H1 (cell line): ENCODE data around the gene SPTBN1. TPM values are rescaled to one million over a fixed set of nuclear protein-coding genes. Genes with fewer than 3 reads are reported as not detected.

Experiments used
- CTCF ChIA-PET: fragments of 300-600 bp; sonication (Branson Sonifier 250); formaldehyde crosslinking; loops from one replicate; lab custom pipeline; 2021; ENCODE audit not compliant: partially characterized antibody; lab: Charles Lee
- POLR2A ChIA-PET: fragments of 300-600 bp; sonication (Branson Sonifier 250); formaldehyde crosslinking; loops from one replicate; lab custom pipeline; 2021; ENCODE audit warnings: inconsistent platforms; ENCODE audit not compliant: partially characterized antibody; lab: Charles Lee
- DNase-seq, 2 experiments: peaks; one replicate each; pipeline versions ENCODE4 v3.0.0 to v3.0.0-alpha.2; 2010 to 2022; ENCODE audit warnings: low spot score in 2 of 2, low read depth in 1 of 2, mixed read lengths in 1 of 2
- FAIRE-seq: peaks from 2 replicates; lab custom pipeline; 2011; peaks lifted over from hg19 to GRCh38; lab: Jason Lieb, UNC
- H2AFZ ChIP-seq: 2 replicates; pipeline ENCODE4 v1.8.1; 2012; ENCODE audit warnings: low read length, inconsistent platforms
- H2AK5ac ChIP-seq: 2 replicates; pipeline ENCODE4 v1.6.1; 2013; ENCODE audit warnings: low read depth, low read length
- H2BK120ac ChIP-seq: replicated peaks from 2 replicates; pipeline ENCODE3; 2013; ENCODE audit warnings: low read depth, low read length, inconsistent platforms
- H2BK12ac ChIP-seq: 2 replicates; pipeline ENCODE4 v1.6.1; 2013; ENCODE audit warnings: low read depth, low read length
- H2BK15ac ChIP-seq: 2 replicates; pipeline ENCODE4 v1.6.1; 2013; ENCODE audit warnings: low read length
- H2BK20ac ChIP-seq: 2 replicates; pipeline ENCODE4 v1.6.1; 2013; ENCODE audit warnings: low read length
- H2BK5ac ChIP-seq: 2 replicates; pipeline ENCODE4 v1.6.1; 2013; ENCODE audit warnings: low read depth, low read length
- H3K14ac ChIP-seq: 2 replicates; pipeline ENCODE4 v1.6.1; 2013; ENCODE audit warnings: inconsistent platforms; ENCODE audit not compliant: insufficient read length
- H3K18ac ChIP-seq: 2 replicates; pipeline ENCODE4 v1.6.1; 2013; ENCODE audit warnings: low read length; ENCODE audit errors: extremely low read depth
- H3K23ac ChIP-seq: 2 replicates; pipeline ENCODE4 v1.6.1; 2013; ENCODE audit warnings: inconsistent platforms; ENCODE audit not compliant: insufficient read length
- H3K23me2 ChIP-seq: 2 replicates; pipeline ENCODE4 v1.6.1; 2013; ENCODE audit warnings: low read depth, low read length
- H3K27ac ChIP-seq: 2 replicates; pipeline ENCODE4 v1.6.1; 2011; ENCODE audit warnings: low read depth, low read length, inconsistent platforms
- H3K27me3 ChIP-seq, 4 experiments: replicated peaks in 1 of 4; 1 replicate in 1 of 4; 2 replicates in 3 of 4; pipeline versions ENCODE4 v1.6.1 to v1.8.1; 2011 to 2013; ENCODE audit warnings: low read length in 3 of 4, mild to moderate bottlenecking in 3 of 4, inconsistent platforms in 2 of 4, mixed read lengths in 2 of 4, moderate library complexity in 1 of 4; ENCODE audit not compliant: control insufficient read depth in 3 of 4, insufficient read depth in 3 of 4; ENCODE audit errors: extremely low read depth in 1 of 4
- H3K36me3 ChIP-seq, 4 experiments: 2 replicates each; pipeline versions ENCODE4 v1.6.1 to v1.8.1; 2011 to 2013; ENCODE audit warnings: mild to moderate bottlenecking in 4 of 4, low read length in 3 of 4, moderate library complexity in 2 of 4, control low read depth in 1 of 4, inconsistent platforms in 1 of 4; ENCODE audit not compliant: insufficient read depth in 4 of 4, control insufficient read depth in 2 of 4
- H3K4ac ChIP-seq: replicated peaks from 2 replicates; pipeline ENCODE3; 2013; ENCODE audit warnings: low read length, low read depth, mixed read lengths, inconsistent platforms; ENCODE audit not compliant: insufficient read length
- H3K4me1 ChIP-seq, 4 experiments: replicated peaks in 1 of 4; 1 replicate in 1 of 4; 2 replicates in 3 of 4; pipeline versions ENCODE4 v1.6.1 to v1.8.1; 2011 to 2013; ENCODE audit warnings: low read length in 3 of 4, inconsistent platforms in 2 of 4, mixed read lengths in 1 of 4; ENCODE audit not compliant: insufficient read depth in 4 of 4, control insufficient read depth in 3 of 4
- H3K4me2 ChIP-seq, 2 experiments: 2 replicates each; pipeline versions ENCODE4 v1.6.1 to v1.8.1; 2011 to 2013; ENCODE audit warnings: low read depth in 2 of 2, low read length in 2 of 2, control low read depth in 1 of 2, inconsistent platforms in 1 of 2, mild to moderate bottlenecking in 1 of 2; ENCODE audit not compliant: insufficient read depth in 1 of 2
- H3K4me3 ChIP-seq, 4 experiments: fragments of 200-600, 300-600 bp in 1 of 4; sonication (generic), shearing (Covaris generic), sonication (Bioruptor Twin) in 1 of 4; 2 replicates each; pipeline versions ENCODE4 v1.5.1 to v1.8.1; 2011 to 2016; ENCODE audit warnings: low read length in 4 of 4, low read depth in 3 of 4, control low read depth in 2 of 4, inconsistent platforms in 2 of 4, mild to moderate bottlenecking in 2 of 4, mixed read lengths in 1 of 4, moderate library complexity in 1 of 4; ENCODE audit not compliant: insufficient read depth in 2 of 4; ENCODE audit errors: extremely low read depth in 1 of 4
- H3K56ac ChIP-seq: replicated peaks from 2 replicates; pipeline ENCODE3; 2013; ENCODE audit warnings: low read depth, mild to moderate bottlenecking, mixed read lengths, low read length, inconsistent platforms; ENCODE audit not compliant: insufficient read length
- H3K79me1 ChIP-seq: 2 replicates; pipeline ENCODE4 v1.6.1; 2013; ENCODE audit warnings: low read depth, low read length, control low read depth
- H3K79me2 ChIP-seq, 2 experiments: 2 replicates each; pipeline versions ENCODE4 v1.6.1 to v1.8.1; 2012 to 2013; ENCODE audit warnings: low read length in 2 of 2, mild to moderate bottlenecking in 2 of 2, inconsistent platforms in 1 of 2; ENCODE audit not compliant: insufficient read depth in 2 of 2, control insufficient read depth in 1 of 2
- H3K9ac ChIP-seq, 4 experiments: replicated peaks in 1 of 4; 1 replicate in 1 of 4; 2 replicates in 3 of 4; pipeline versions ENCODE4 v1.6.1 to v1.8.1; 2011 to 2013; ENCODE audit warnings: low read depth in 3 of 4, low read length in 3 of 4, control low read depth in 2 of 4, mild to moderate bottlenecking in 2 of 4, moderate library complexity in 2 of 4, inconsistent platforms in 1 of 4; ENCODE audit errors: extremely low read depth in 1 of 4
- H3K9me3 ChIP-seq, 2 experiments: 2 replicates each; pipeline versions ENCODE4 v1.6.1 to v1.8.1; 2012 to 2013; ENCODE audit warnings: mild to moderate bottlenecking in 2 of 2, moderate library complexity in 2 of 2, control low read depth in 1 of 2, inconsistent platforms in 1 of 2, low read depth in 1 of 2, low read length in 1 of 2, mixed read lengths in 1 of 2; ENCODE audit not compliant: insufficient read depth in 2 of 2
- H4K20me1 ChIP-seq, 2 experiments: replicated peaks in 1 of 2; 2 replicates each; pipeline versions ENCODE3 to v1.8.1; 2011 to 2013; ENCODE audit warnings: inconsistent platforms in 2 of 2, low read length in 2 of 2, mild to moderate bottlenecking in 1 of 2; ENCODE audit not compliant: insufficient read depth in 2 of 2, control insufficient read depth in 1 of 2
- H4K5ac ChIP-seq: 2 replicates; pipeline ENCODE4 v1.6.1; 2013; ENCODE audit warnings: low read length, low read depth, mixed read lengths, inconsistent platforms; ENCODE audit not compliant: insufficient read length
- H4K8ac ChIP-seq: 2 replicates; pipeline ENCODE4 v1.8.0; 2013; ENCODE audit warnings: mild to moderate bottlenecking, moderate library complexity, low read length, inconsistent platforms; ENCODE audit not compliant: insufficient read depth; ENCODE audit errors: extremely low read depth
- H4K91ac ChIP-seq: replicated peaks from 2 replicates; pipeline ENCODE3; 2013; ENCODE audit warnings: low read length, mixed read lengths, inconsistent platforms; ENCODE audit not compliant: insufficient read length
- BCL11A ChIP-seq, 2 experiments: IDR thresholded peaks; one replicate each; pipeline ENCODE4 v1.6.1; 2011; ENCODE audit warnings: low read depth in 2 of 2, low read length in 2 of 2, mild to moderate bottlenecking in 2 of 2
- CHD2 ChIP-seq: IDR thresholded peaks from 2 replicates; pipeline ENCODE4 v1.6.1; 2012; ENCODE audit warnings: low read length, improper control_type of control experiment
- FOSL1 ChIP-seq: IDR thresholded peaks from 2 replicates; pipeline ENCODE4 v1.6.1; 2011; ENCODE audit warnings: mild to moderate bottlenecking, low read depth, low read length, moderate library complexity; ENCODE audit not compliant: insufficient read depth
- PHF8 ChIP-seq: fragments of 200-600 bp; sonication (generic); conservative IDR thresholded peaks from 2 replicates; pipeline ENCODE4 v1.7.1; 2012; ENCODE audit warnings: low read depth, mild to moderate bottlenecking, inconsistent platforms, low read length, moderate library complexity
- RFX5 ChIP-seq: IDR thresholded peaks from 2 replicates; pipeline ENCODE4 v1.6.1; 2011; ENCODE audit warnings: low read depth, low read length, improper control_type of control experiment, borderline replicate concordance
- YY1 ChIP-seq: IDR thresholded peaks from 2 replicates; pipeline ENCODE4 v1.6.1; 2011; ENCODE audit warnings: low read depth, mild to moderate bottlenecking, low read length
- WGBS, 2 experiments: shearing (Covaris generic) in 1 of 2; methylation state at CpG; one replicate each; pipeline versions ENCODE4 v1.1.6 to v1.1.7; 2013 to 2015; ENCODE audit warnings: low lambda C conversion rate in 2 of 2, mixed read lengths in 2 of 2, inconsistent platforms in 1 of 2, low coverage in 1 of 2, missing lambda C conversion rate in 1 of 2; ENCODE audit not compliant: insufficient replicate concordance in 2 of 2, insufficient coverage in 1 of 2, insufficient read length in 1 of 2; ENCODE audit errors: extremely low coverage in 1 of 2, missing lambda C conversion rate in 1 of 2; 5-methylcytosine and 5-hydroxymethylcytosine counted together
- polyA plus RNA-seq, 7 experiments: library from polyadenylated mRNA; depleted of rRNA in 3 of 7; stranded (reverse) in 5 of 7; unstranded in 2 of 7; fragments of >200 nt in 5 of 7; fragments of 200-250 nt in 2 of 7; gene quantifications; 1 replicate in 5 of 7; 2 replicates in 1 of 7; 4 replicates in 1 of 7; pipeline versions ENCODE4 v1.2.1 to v1.2.3, GENCODE V29; 2011 to 2013; ENCODE audit warnings: missing spikeins in 2 of 7, mixed read lengths in 2 of 7
- total RNA-seq: library from RNA; stranded (reverse); fragmentation: NEBNext Ultra II Directional; extraction: Animal tissue kit (Norgen Biotek cat#: 25700); gene quantifications from 2 replicates; pipeline ENCODE4 v1.2.1, GENCODE V29; 2021

SPTBN1 gene
- total and polyA plus RNA-seq, 2 of the 8 experiments (the other 6 are each of a cell fraction or from before 2014, with no cell fraction given), result 31.8 to 180 TPM

DNA sequence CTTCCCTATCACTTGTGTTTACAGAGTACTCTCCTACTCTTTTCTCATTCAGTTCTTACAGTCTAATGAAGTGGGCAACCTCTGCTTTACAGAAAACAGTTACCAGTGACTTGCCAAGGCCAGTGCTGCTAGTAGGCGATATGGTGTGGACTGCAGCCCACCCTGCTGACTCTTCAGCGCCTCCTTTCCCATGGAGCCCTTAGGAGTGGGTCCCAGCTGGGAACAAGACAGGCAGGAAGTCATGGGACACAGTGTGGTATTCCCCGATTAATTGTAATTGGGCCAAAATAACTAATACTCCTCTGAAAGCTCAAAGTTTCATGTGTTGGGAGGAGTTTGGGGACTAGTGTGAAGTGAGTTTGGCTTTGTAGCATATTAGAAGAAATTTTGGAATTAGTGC is 147.2 kb downstream of the SPTBN1 start:
- no peak overlapping the region for H2BK120ac ChIP-seq
- no peak overlapping the region for H4K5ac ChIP-seq
- no peak overlapping the region for H3K4me2 ChIP-seq
- H3K4me3 ChIP-seq, result no peak overlapping the region
- no peak overlapping the region for H2BK20ac ChIP-seq
- no peak overlapping the region for H4K8ac ChIP-seq
- DNase-seq (no peak), FAIRE-seq (no peak)
- H3K18ac ChIP-seq, result no peak overlapping the region
- H3K9ac ChIP-seq, result no peak overlapping the region
- no peak overlapping the region for H3K27ac ChIP-seq
- peaks cover 22% of the 10 kb centered on the region; the same call in 1 of the 2 replicates for H3K79me1 ChIP-seq
- H3K9me3 ChIP-seq, result no peaks in the 10 kb centered on the region
- H3K27me3 ChIP-seq, result no peaks in the 10 kb centered on the region
- H3K56ac ChIP-seq, result no peak overlapping the region
- ChIA-PET POLR2A (interaction anchor here (0.8 to 3.1 kb wide), 2 partner anchors 43 to 45 kb away, joined by 4 to 13 read pairs; no protein-coding TSS in a partner anchor), CTCF (interaction anchor here (0.8 to 2.7 kb wide), 6 partner anchors 11 to 81 kb away, joined by 3 to 9 read pairs (median 4); no protein-coding TSS in a partner anchor)
- 71% methylated on average over 3 of the region's 3 CpGs; no CpG with 5 or more reads in 1 of the 2 experiments for WGBS, 2 experiments
- H2BK12ac ChIP-seq, result no peak overlapping the region
- no peak overlapping the region for H2BK15ac ChIP-seq
- H3K4me1 ChIP-seq, result peaks cover 3 to 24% (median 7%) of the 10 kb centered on the region in 4 experiments
- H2AFZ ChIP-seq, result no peak overlapping the region
- peaks cover 15 to 23% of the 10 kb centered on the region in 2 experiments for H4K20me1 ChIP-seq
- H2BK5ac ChIP-seq, result no peak overlapping the region
- H3K79me2 ChIP-seq, result peaks cover 21 to 99% of the 10 kb centered on the region in 2 experiments
- peaks cover 0 to 13% (median 8%) of the 10 kb centered on the region in 4 experiments; a peak in 5 of 8 replicates for H3K36me3 ChIP-seq
- H4K91ac ChIP-seq, result no peak overlapping the region
- no peak overlapping the region for H3K4ac ChIP-seq
- no peak overlapping the region for H3K23ac ChIP-seq
- H2AK5ac ChIP-seq, result no peak overlapping the region
- H3K14ac ChIP-seq, result no peak overlapping the region
- no peaks in the 10 kb centered on the region for H3K23me2 ChIP-seq
- TF ChIP-seq BCL11A (IDR thresholded peaks at IDR 0.05; ENCODE audit: low read depth in 2 of 2, low read length in 2 of 2), result no peak
- TF ChIP-seq RFX5, result no peak
- no peak for TF ChIP-seq FOSL1
- TF ChIP-seq YY1, result no peak
- no peak for TF ChIP-seq PHF8
- TF ChIP-seq CHD2, result no peak
